NK-92 (cell line): ENCODE measurements around the gene LMOD2.
"Not testable (repeated sequence)": the region's sequence is repeated elsewhere in the genome, so short reads cannot be mapped to it uniquely, and the experiment has no call there.

Source experiments
- DNase-seq: peaks from one replicate; lab custom pipeline; 2025; ENCODE audit not compliant: unreplicated experiment; lab: John Stamatoyannopoulos, UW

Gene LMOD2, protein sequence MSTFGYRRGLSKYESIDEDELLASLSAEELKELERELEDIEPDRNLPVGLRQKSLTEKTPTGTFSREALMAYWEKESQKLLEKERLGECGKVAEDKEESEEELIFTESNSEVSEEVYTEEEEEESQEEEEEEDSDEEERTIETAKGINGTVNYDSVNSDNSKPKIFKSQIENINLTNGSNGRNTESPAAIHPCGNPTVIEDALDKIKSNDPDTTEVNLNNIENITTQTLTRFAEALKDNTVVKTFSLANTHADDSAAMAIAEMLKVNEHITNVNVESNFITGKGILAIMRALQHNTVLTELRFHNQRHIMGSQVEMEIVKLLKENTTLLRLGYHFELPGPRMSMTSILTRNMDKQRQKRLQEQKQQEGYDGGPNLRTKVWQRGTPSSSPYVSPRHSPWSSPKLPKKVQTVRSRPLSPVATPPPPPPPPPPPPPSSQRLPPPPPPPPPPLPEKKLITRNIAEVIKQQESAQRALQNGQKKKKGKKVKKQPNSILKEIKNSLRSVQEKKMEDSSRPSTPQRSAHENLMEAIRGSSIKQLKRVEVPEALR

GRCh38 chr7:123655614-123656013 lies at the start of gene LMOD2:
Gene LMOD2 (plus strand): TSS chr7:123655866. CDS start chr7:123655964, 98 bp downstream.
- DNase-seq = no peak

GRCh38 chr7:123607423-123607975 lies 48.2 kb upstream of the LMOD2 start:
- DNase-seq = no peak

DNA sequence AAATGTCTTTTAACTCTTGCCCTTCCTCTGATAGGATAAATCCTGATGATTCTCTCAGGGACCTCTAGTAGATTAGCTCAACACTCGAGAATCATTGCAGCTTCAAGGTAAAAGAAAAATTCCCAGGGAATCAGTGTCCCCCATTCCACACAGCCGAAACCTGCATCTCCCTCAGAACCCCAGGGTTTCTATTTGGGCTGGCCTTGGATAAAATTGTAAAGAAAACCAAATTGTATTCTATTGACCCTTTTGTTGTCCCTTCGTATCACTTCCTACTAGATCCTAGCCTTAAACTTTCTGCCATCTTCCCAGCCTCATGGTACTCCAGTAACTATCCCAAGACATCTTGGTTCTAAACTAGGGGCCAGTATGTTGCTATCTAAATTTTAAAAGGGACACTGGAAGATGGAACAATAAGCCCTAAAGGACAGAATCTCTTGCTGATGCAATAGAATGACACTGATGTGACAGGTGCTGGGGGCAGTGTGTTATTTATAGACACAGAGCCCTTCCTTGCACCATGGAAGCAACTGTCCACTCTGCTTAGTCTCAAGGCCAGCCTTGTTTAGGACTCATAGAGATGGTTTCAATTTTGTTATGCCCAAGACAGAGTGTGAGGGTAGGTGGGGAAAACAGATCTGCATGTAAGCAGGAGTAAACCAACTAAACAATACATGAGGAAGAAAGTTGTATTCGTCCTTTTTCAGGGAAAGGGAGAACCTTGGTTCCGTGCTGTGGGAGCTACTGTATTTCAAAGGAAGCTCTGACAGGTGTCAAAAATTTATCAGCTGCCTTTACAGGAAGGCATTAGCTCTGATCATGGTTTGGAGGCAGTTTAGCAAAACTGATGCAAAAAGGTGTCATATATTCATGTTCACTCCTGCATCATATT lies 46.4 kb upstream of the LMOD2 start:
- DNase-seq = no peak

DNA sequence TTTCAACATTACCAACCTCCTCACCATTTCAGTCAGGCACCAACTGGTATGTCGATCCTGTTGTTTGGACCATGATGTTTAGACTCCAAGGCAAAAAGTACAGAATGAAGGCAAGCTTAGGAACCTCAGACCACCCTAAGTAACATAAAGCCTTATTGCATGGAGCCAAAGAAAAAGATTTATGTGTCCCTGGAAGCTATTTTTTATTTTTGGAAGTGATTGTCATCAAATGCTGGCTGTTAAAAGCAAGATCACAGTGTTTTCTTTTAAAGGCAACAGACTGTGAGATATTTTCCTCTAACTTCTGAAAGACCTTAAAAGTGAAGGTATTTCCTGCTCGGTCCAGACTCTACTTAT lies 45.8 kb upstream of the LMOD2 start:
- DNase-seq = no peak

GRCh38 chr7:123612024-123612423 lies 43.6 kb upstream of the LMOD2 start:
- no peak for DNase-seq

DNA sequence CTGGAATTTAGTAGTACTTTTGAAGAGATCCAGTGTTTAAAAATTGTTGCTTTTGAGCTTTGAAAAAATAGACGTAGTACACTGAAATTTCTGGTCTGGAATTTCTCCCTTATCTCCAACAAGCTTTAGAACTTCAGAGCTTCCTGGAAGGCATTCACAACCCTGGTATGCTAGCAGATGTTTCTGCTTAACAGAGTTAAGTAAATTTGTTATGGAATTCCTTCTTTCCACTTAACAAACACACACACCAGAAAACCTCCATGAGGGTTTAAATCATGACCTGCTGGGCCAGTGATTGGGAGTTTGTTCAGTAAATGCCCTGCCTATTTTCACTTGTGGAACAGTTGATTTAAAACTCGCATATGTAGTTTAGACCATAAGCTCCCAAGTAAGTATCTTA lies 40.3 kb upstream of the LMOD2 start:
- DNase-seq = no peak

DNA sequence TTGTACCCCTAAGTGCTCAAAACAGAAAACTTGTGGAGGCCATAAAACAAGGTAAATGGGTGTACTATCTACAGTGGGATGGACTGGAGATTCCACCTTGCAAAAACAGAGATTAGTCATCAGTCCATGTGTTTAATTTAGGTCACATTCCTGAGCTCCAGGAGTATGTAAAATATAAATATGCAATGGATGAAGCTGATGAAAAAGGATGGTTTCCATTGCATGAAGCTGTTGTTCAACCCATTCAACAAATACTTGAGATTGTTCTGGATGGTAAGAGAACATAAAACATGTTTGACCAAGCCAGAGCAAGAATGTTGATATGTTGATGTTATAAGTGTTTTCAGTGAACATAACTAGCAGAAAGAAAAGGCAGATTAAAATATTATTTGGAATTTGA lies 39.4 kb upstream of the LMOD2 start:
- no peak for DNase-seq

DNA sequence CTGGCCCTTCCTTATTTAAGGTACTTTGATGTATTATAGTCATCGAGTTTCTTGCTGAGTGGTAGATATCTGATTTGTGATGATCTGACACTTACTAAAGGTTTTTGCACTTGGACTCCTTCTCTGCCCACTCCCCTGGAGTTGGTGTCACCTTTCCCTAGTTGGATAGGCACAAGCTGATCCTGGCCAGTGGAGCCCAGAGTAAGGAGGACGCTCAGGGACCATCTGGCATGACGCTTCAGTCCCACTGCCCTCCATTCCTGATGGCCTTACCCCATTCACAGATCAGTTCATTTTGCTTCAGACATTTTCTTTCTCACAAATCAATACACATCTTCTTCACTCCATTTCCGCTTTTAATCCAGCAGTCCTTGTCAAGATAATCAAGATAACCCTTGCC lies 34.0 kb upstream of the LMOD2 start:
- DNase-seq = no peak

- no peak for DNase-seq
Measured at GRCh38 chr7:123622660-123623386, 32.8 kb upstream of the LMOD2 start.

DNA sequence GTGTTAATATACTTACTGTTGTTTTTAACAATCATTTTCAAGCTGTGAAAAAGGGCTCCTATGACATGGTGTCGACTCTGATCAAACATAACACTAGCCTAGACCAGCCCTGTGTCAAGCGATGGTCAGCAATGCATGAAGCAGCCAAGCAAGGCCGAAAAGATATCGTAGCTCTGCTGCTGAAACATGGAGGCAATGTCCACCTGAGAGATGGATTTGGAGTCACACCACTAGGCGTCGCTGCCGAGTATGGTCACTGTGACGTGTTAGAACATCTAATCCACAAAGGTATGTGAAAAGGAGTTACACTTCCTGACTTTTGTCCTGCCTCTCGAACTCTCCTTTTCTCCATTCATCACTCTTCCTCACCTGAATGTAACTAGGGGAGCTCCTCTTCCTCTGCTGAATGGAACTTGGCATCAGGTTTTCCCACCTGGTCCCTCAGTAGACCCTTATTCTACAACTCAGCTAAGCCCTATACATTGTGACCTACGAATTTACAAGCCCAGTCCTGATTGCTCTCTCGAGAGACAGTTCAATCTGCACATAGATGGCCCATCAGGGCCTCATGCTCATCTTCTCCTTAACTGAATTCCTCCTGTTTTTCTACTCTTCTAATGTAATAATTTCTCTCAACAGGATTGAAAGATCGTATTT lies 31.0 kb upstream of the LMOD2 start:
- no peak for DNase-seq

GRCh38 chr7:123625254-123625653 lies 30.4 kb upstream of the LMOD2 start:
- DNase-seq = no peak

DNA sequence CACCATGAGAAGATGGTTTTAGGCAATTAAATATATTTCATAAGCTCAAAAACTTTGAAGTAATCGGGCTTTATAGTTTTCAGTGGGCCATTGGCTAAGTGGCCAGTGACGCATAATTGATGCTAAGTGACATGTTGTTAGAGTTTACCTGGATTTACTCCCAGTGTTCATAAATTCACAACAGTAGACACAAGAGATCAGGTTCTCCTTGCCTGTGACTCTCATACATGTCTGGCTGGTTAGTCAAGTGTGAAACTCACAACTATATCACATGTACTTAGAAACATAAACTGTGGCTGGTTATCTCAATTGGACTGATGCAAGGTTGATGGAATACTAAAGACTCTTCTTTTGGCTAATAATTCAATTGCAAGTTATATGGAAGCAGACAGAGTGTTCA lies 27.8 kb upstream of the LMOD2 start:
- no peak for DNase-seq

GRCh38 chr7:123628829-123629228 lies 26.8 kb upstream of the LMOD2 start:
- no peak for DNase-seq

DNA sequence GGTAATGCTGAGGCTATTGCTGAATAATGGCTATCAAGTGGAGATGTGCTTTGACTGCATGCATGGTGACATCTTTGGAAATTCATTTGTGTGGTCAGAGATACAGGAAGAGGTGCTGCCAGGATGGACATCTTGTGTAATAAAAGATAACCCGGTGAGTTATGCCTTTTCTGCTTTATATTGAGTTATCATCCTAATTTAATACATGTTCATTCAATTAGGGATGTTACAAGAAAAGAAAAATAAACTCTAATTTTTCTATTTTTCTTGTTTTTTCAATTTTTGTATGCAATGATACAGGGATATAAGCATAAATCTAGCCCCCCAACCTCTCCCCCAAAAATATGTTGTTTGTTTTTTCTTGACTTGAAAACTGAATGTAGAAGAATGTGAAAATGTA lies 26.4 kb upstream of the LMOD2 start:
- DNase-seq = no peak

GRCh38 chr7:123632808-123633207 lies 22.9 kb upstream of the LMOD2 start:
- no peak for DNase-seq

GRCh38 chr7:123633553-123633952 lies 22.1 kb upstream of the LMOD2 start:
- DNase-seq = no peak

GRCh38 chr7:123634011-123634573 lies 21.6 kb upstream of the LMOD2 start:
- not testable (repeated sequence) for DNase-seq

DNA sequence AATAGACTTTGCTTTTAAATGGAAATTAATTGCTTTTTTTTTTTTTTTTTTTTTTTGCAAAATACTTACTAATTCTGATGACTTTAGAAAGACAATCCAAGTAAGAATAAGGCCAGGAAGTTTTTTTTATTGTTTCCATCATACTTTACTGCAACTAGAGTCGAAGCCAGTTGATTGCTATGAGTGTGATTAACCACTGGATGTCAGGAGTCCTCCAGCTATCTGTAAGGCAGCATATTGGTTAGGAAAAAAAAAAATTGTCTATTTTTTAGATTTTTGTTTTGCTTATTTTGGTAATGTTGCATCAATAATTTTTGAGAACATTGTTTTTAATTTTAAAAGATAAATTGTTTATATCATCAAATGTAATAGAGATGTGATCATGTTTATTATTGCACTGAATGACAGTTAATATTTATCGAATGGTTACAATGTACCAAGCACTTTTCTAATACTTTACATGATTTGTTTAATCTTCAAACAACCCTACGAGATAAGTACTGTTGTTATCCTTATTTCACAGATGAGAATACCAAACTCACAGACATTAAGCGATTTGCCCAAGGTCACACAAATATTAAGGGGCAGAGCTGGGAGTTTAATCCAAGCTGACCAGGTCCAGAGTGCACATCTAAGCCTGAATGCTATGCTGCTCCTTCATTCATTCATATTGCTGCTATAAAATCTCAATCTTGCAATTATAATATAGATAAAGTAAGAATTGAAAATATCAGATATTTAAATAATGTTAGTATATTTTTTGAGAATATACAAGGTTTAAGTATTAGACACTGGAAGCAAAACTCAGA lies 19.9 kb upstream of the LMOD2 start:
- no peak for DNase-seq

GRCh38 chr7:123637203-123637602 lies 18.5 kb upstream of the LMOD2 start:
- no peak for DNase-seq
